Esophagus (tissue), 2 donors: ENCODE measurements around the gene CPVL. TPM values are rescaled to one million over a fixed set of nuclear protein-coding genes. Genes with fewer than 3 reads are reported as not detected.

Experiments used
- H3K27ac ChIP-seq, 2 donors: one replicate each; pipeline ENCODE4 v1.5.1; 2013; ENCODE audit warnings: low read depth in 2 of 2, mild to moderate bottlenecking in 2 of 2, inconsistent platforms in 1 of 2, low read length in 1 of 2, moderate library complexity in 1 of 2
- H3K27me3 ChIP-seq, 2 donors: one replicate each; pipeline ENCODE4 v1.6.1; 2013; ENCODE audit warnings: low read length in 2 of 2, control low read depth in 1 of 2, mild to moderate bottlenecking in 1 of 2; ENCODE audit not compliant: insufficient read depth in 2 of 2, control insufficient read depth in 1 of 2
- H3K36me3 ChIP-seq, 2 donors: one replicate each; pipeline ENCODE4 v1.6.1; 2013; ENCODE audit warnings: low read length in 1 of 2; ENCODE audit not compliant: control insufficient read depth in 2 of 2, insufficient read depth in 2 of 2
- H3K4me1 ChIP-seq, 2 donors: one replicate each; pipeline ENCODE4 v1.6.1; 2013; ENCODE audit warnings: low read length in 1 of 2; ENCODE audit not compliant: control insufficient read depth in 2 of 2, insufficient read depth in 2 of 2
- H3K4me3 ChIP-seq, 2 donors: one replicate each; pipeline ENCODE4 v1.5.1; 2013; ENCODE audit warnings: low read length in 2 of 2, mild to moderate bottlenecking in 2 of 2, low read depth in 1 of 2, moderate library complexity in 1 of 2
- H3K9me3 ChIP-seq, 2 donors: one replicate each; pipeline ENCODE4 v1.6.1; 2013; ENCODE audit warnings: mild to moderate bottlenecking in 2 of 2, low read depth in 1 of 2, low read length in 1 of 2, moderate library complexity in 1 of 2; ENCODE audit not compliant: control insufficient read depth in 2 of 2, insufficient read depth in 1 of 2
- WGBS, 2 donors: extraction: QIAGEN DNeasy Blood & Tissue Kit; methylation state at CpG; one replicate each; pipeline ENCODE4 v1.1.7; 2013; 5-methylcytosine and 5-hydroxymethylcytosine counted together
- polyA plus RNA-seq, 2 donors: library from polyadenylated mRNA; stranded (reverse); fragments of 200-250 nt; gene quantifications; one replicate each; pipeline ENCODE4 v1.2.3, GENCODE V29; 2013
- donor health status: healthy with polysubstance abuse.
- donor health status: Bipolar disorder and iron deficiency.

CPVL gene
- polyA plus RNA-seq, 2 donors, result 4.6 to 9.5 TPM

DNA sequence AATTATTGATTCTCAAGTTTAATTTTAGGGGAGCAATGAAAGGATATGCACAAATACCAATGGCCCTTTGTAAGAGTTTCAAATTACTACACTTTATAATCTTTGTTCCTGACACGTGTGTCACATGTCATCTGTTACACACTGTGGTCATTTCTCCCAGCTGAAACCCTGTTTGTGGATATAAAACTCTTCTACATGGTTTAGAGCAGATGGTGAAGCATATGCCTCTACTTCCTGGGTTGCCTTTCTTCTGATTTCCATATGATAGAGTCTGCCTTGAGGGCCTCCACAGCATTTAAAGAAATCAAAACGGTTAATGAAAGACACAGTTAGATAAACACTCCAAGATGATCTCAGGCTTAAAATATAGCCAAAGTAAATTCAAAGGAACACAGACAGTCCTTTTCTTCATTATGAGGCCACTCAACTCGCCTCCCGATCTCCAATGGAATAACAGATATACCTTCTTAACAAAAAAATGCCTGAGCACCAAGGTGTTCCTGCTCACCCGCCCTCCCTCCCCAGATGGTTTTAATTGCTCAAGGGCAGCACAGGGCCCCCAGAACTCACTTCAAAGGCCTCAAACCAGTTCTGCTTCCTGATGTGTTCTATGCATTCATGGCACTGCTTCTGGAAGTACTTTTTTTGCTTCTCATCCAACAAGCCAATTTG lies 75.0 kb downstream of the CPVL start:
- 52 to 75% methylated on average over 5 of the region's 5 CpGs for WGBS, 2 donors
- Histone ChIP-seq H3K27ac (no peak overlapping the region), H3K36me3 (no peaks in the 10 kb centered on the region), H3K27me3 (no peaks in the 10 kb centered on the region), H3K4me1 (no peaks in the 10 kb centered on the region), H3K4me3 (no peak overlapping the region), H3K9me3 (no peaks in the 10 kb centered on the region)

DNA sequence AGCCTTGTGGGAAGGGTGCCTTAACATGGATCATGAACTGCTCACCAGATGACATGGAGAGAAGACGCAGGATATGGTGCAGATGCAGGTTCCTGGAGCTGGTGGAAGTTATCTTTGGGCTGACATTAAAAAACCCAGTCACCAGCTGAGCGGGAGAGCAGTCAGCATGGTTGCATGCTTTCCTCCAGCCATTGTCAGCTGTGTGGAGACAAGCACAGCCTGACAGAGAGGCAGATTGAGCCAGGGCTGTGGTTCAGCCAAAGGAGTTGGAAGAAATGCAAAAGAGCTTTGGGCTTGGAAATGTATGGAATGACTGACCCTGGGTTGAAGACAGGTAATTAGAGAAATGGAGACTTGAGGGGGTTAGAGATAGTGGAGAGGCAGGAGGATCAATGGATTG lies 79.7 kb downstream of the CPVL start:
- Histone ChIP-seq H3K27ac (no peak overlapping the region), H3K9me3 (no peaks in the 10 kb centered on the region), H3K4me1 (no peaks in the 10 kb centered on the region), H3K36me3 (no peaks in the 10 kb centered on the region), H3K27me3 (no peaks in the 10 kb centered on the region), H3K4me3 (no peak overlapping the region)
- 95 to 98% methylated on average over 2 of the region's 2 CpGs for WGBS, 2 donors

DNA sequence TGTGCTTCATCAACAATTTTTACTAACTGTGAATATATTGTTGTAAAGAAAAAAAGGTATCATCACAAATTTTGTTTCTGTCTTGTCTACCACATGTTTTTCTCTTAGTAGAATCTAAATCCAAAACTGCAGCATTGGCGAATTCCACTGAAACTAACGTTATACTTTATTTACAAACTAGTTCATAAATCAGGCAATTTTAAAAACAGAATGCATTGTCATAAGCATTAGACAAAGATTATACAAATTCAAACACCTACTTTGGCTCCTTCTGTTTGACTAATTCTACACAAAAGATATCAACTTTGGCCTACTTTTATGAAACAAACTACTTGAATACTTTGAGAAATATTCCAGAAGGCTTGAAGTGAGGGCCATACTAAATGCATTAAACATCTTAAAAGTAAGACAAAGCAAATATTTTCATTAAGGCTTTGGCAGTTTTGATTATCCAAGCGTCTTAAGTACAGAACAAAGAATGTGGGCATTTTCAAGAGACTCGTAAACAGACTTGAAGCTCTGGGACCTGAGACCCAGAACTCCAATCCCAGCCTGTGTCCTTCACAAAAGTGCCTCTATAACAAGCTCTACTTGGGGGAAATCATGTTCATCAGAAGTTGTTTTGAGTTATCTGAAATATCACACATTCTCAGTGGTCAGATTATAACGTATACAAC lies 81.0 kb downstream of the CPVL start:
- no peaks in the 10 kb centered on the region for H3K27me3 ChIP-seq
- H3K4me1 ChIP-seq, result no peaks in the 10 kb centered on the region
- WGBS, 2 donors, result 71 to 72% methylated on average over 5 of the region's 5 CpGs
- no peaks in the 10 kb centered on the region for H3K36me3 ChIP-seq
- H3K9me3 ChIP-seq, result no peaks in the 10 kb centered on the region
- no peak overlapping the region for H3K4me3 ChIP-seq
- H3K27ac ChIP-seq, result no peak overlapping the region

DNA sequence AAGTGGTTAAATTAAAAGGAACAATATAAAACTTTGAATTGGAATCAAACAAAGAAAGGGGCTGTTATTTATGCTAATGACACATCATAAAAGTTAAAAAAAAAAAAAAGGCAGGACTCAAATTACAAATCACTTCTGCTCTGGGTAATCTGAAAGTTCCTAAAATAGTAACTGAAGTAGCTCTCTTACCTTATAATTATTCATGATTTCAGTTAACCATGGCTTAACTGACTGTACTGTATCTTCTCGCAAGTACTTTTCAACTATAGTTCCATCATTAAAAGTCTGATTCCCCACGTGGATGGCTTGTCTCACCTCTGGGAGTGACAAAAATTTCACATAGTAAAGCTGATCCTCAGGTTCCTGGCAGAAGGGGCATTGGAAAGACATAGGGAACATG lies 82.5 kb downstream of the CPVL start:
- no peaks in the 10 kb centered on the region for H3K36me3 ChIP-seq
- no peaks in the 10 kb centered on the region for H3K9me3 ChIP-seq
- no peak overlapping the region for H3K27ac ChIP-seq
- 87 to 90% methylated on average over 2 of the region's 2 CpGs for WGBS, 2 donors
- H3K4me3 ChIP-seq, result no peak overlapping the region
- no peaks in the 10 kb centered on the region for H3K27me3 ChIP-seq
- H3K4me1 ChIP-seq, result no peaks in the 10 kb centered on the region

DNA sequence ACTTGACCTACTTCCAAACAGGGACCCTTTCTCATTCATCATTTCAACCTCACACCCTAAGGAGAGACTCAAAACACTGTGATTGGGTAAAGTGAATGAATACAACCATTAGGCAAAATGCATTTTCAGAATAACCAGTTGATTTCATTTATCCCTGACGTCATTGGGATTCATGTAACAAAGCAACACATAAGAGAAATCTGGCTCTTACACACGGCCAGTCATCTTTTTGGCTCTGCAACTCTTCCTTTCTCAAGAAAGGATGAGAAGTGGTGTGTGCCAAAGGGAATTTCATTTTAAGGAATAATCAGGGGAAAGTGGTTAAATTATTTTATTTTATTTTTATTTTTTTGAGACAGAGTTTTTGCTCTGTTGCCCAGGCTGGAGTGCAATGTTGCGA lies 83.1 kb downstream of the CPVL start:
- Histone ChIP-seq H3K9me3 (no peaks in the 10 kb centered on the region), H3K4me1 (no peaks in the 10 kb centered on the region), H3K27ac (no peak overlapping the region), H3K4me3 (no peak overlapping the region), H3K27me3 (no peaks in the 10 kb centered on the region), H3K36me3 (no peaks in the 10 kb centered on the region)
- 72 to 74% methylated on average over 3 of the region's 3 CpGs for WGBS, 2 donors

DNA sequence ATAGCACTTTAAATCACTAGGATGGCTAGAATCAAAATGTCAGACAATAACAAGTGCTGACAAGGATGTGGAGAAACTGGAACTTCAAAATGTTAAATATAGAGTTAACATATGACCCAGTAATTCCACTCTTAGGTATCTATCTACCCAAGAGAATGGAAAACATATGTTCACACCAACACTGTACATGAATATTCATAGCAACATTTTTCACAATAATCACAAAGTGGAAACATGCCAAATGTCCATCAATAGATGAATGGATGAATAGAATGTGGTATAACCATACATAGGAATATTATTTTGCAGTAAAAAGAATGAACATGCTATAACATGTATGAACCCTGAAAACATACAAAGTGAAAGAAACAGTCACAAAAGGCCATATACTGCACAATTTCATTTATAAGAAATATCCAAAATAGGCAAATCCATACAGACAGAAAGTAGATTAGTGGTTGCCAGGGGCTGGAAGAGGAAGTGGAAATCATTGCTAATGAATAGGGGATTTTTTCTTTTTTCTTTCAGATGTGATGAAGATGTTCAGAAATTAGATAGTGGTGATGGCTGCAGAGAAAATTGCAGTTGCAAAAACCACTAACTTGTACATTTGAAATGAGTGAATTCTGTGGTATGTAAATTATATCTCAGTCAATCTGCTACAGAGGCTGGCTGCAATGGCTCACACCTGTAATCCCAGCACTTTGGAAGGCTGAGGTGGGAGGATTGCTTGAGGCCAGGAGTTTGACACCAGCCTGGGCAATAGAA lies 93.0 kb downstream of the CPVL start:
- Histone ChIP-seq H3K4me3 (no peak overlapping the region), H3K4me1 (no peaks in the 10 kb centered on the region), H3K27me3 (no peaks in the 10 kb centered on the region), H3K27ac (no peak overlapping the region), H3K36me3 (no peaks in the 10 kb centered on the region), H3K9me3 (no peaks in the 10 kb centered on the region)

DNA sequence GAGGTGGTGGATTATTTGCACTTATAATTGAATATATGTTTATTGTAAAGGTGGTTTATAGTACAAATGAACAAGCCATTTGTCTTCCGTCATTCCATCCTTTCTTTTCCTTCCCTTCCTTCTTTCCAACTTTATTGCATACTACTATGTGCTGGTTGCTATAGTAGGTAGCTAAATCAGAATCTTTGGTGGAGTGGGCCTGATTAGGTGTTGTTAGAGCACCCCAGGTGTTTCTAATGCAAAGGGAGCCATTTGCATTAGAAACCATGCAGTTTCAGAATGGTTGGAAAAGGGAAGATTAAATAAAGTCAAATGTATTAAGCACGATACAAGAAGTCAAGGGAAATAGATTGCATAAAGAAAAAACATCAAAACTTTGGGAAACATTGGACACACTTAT lies 99.4 kb downstream of the CPVL start:
- H3K36me3 ChIP-seq, result no peaks in the 10 kb centered on the region
- WGBS, 2 donors, result 94 to 95% methylated on average over 2 of the region's 2 CpGs
- H3K4me3 ChIP-seq, result no peak overlapping the region
- no peaks in the 10 kb centered on the region for H3K9me3 ChIP-seq
- no peaks in the 10 kb centered on the region for H3K4me1 ChIP-seq
- no peaks in the 10 kb centered on the region for H3K27me3 ChIP-seq
- H3K27ac ChIP-seq, result no peak overlapping the region

DNA sequence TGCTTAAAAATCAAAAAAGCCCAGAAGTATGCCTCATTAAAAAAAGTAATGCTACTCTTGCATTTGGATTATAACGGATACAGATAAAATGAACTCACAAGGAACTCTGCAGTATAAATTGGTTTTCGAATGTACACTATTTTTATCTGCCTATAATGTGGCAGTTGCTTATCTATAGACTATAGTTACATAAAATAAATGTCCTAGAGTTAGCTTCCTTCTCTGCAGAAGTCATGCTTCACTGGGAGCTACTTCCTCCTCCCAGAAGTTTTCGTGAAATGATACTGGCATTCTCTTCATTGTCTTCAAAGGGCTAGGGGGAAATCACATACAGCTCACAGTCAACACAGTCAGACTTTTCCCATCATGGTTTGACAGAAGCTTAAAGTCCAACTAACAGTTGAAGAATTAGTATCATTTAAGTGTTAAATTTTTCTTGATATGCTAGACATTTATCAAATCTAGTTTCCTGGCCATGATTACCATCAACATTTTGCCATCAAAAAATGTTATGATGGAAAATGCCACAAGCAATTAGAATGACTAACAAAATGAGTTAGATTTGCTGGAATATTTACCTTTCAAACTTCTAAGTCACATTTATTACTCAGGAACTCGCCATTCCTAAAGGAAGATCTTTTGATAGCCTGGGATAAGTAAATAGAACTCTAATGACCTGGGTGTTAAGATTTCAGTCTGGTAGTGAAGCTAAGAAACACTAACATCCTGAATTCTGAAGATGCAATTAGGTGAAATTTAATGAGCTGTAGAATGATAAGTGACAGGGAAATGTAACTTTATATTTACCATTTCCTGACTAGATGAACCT lies 100.9 kb downstream of the CPVL start:
- WGBS, 2 donors, result 69 to 74% methylated on average over 4 of the region's 4 CpGs
- Histone ChIP-seq H3K36me3 (no peaks in the 10 kb centered on the region), H3K27ac (no peak overlapping the region)

DNA sequence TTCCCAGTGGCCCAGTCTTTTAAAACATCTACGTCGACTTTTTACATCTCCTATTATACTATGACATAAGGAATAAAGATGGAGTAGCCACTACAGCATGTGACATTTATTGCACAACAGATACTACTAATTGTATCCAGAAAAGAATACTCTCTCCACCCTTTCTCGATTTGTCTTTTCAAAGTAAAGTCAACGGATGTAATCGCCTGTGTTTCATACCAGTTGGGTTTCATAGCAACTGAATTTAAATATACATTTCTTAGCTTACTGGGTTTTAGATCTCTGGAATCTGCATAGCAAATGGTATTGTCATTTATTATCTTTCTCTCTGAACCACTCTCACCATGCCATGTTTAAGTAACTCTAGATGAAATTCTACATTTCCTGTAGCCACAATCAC lies 101.8 kb downstream of the CPVL start:
- no peaks in the 10 kb centered on the region for H3K9me3 ChIP-seq
- H3K27me3 ChIP-seq, result no peaks in the 10 kb centered on the region
- no peak overlapping the region for H3K4me3 ChIP-seq
- no peaks in the 10 kb centered on the region for H3K4me1 ChIP-seq
- no peak overlapping the region for H3K27ac ChIP-seq
- WGBS, 2 donors, result 77 to 84% methylated on average over 5 of the region's 5 CpGs
- no peaks in the 10 kb centered on the region for H3K36me3 ChIP-seq

More for the DNA sequence above, 100.9 kb downstream of the CPVL start:
- no peaks in the 10 kb centered on the region for H3K9me3 ChIP-seq
- H3K4me3 ChIP-seq, result no peak overlapping the region
- H3K4me1 ChIP-seq, result no peaks in the 10 kb centered on the region
- H3K27me3 ChIP-seq, result no peaks in the 10 kb centered on the region
